GM18511 (cell line): ENCODE results near the gene STK10.

Experiments
- ATAC-seq: cut with Tn5 transposase; IDR thresholded peaks from one replicate; pipeline ENCODE4 v1.9.1; 2021; ENCODE audit warnings: mild to moderate bottlenecking, moderate library complexity; ENCODE audit not compliant: unreplicated experiment

The STK10 gene

DNA sequence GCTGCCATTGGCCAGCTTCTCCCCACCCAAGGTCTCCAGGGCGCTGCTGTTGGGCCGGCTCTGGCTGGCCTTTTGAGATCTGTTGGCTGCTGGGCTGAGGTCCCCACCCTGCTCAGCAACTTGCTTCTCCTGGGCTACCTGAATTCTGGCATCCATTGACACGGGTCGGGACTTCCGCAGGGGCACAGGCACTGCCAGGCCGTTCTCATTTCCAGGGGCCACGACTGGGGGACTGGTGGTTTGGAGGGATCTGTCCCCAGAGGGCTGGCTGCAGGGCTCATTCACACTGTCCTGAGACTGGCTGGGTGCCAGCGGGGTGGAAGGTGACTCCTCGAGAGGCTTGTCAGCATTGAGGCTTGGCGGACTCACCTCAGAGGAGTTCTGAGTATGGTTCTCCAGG is 94.5 kb downstream of the STK10 start:
- no peak for ATAC-seq

DNA sequence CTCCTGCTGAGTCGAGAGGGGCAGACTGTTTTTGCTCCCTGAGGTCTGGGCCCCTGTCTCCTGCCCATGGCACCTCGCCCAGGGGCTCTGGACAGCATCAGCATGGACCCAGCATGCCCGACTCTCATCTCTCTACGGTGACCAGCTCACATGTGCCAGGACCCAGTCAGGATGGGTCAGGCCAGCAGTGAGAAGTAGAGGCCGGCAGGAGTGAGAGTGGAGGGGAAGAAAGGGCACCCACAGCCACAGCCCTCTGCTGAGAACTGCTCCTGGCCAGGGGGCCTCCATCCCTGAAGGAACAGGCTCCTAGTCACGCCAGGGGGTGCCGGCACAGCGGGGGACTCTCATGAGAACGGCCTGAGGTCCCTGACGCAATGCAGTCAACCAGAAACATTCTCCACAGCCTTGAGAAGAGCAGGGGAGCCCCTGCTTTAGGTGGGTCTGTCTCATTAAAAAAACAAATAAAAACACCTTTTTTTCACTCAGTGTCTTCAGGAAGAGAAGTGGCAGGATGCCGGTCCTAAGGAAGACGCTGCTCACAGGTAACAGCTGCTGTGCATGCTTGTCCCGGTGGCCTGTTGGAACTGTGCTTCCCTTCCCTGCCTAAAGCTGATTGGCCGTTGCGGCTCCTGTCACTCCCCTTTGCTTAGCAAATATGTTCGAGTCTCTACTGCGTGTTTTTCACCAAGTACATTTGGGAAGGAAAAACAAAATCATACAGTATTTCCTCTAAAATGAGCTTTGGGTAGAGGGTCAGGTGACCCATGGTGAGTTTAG is 95.9 kb downstream of the STK10 start:
- ATAC-seq: no peak

DNA sequence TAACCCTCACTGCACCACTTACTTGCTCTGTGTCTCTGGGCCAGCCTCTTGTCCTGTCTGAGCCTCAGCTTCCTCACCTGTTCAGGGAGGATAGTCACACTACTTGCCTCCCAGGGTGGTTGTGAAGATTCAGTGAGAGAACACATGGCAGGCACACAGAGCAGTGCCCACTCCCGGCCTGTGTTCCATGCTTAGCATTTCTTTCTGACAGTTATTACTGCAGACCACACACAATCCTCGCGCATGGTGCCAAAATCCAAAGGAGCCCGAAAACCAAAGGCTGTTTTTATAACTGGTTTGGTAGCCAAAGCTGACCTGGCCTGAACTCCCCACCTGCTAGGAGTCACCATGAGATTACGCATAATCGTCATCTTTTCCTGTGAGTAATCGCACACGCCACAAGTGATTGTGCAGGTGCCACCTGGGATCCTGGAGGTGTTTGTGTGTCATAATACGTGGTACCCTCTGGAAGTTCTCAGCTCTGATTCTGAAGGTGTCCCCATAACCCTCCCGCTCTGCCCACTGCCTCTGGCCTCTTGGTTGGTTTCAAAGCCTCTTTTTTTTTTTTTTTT is 97.0 kb downstream of the STK10 start:
- ATAC-seq: no peak

DNA sequence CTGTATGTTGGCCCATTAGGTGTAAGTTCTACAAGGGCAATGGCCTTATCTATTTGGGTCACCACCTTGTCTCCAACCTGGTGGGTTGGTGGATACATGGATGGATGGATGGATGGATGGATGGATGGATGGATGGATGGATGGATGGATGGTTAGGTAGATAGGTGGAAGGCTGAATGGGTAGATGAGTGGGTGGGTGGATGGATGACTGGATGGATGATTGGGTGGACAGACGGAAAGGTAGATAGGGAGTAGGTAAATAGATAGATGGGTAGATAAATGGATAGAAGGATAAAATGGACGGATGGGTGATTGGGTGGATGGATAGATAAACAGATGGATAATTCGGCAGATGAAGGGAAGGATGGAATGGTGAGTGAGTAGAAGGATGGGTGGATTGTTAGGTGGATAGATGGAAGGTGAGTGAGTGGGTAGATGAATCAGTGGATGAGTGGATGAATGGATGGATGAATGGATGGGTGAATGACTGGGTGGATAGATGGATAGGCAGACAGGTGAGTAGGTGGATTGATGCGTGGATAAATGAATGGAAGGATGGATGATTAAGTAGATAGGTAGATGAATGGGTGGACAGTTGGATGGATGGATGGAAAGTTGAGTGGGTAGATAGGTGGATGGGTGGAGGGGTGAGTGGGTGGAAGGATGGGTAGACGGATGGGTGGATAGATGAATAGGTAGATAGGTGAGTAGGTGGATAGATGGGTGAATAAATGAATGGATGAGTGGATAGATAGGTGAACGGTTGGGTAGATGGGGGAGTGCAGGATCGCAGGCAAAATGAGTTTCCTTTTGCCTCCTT is 98.5 kb downstream of the STK10 start:
- ATAC-seq: no peak

DNA sequence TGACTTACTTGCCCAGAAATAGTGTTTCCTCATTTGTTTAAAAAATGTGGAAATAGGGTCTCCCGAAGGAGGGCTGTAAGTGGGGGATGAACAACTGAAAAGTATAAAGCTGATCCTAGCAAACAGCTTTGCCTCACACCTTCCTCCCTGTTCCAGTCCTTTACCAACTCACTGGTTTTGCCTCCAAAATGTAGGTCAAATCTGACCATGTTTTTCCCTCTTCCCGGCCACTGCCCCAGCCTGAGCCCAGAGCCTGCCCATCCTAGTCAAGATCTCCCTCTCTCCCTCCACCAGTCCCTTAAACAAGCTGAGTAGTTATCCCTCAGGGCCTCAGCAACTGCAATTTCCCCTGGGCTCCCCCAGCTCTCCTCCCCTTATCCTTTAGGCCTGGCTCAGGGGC is 99.2 kb downstream of the STK10 start:
- no peak for ATAC-seq

DNA sequence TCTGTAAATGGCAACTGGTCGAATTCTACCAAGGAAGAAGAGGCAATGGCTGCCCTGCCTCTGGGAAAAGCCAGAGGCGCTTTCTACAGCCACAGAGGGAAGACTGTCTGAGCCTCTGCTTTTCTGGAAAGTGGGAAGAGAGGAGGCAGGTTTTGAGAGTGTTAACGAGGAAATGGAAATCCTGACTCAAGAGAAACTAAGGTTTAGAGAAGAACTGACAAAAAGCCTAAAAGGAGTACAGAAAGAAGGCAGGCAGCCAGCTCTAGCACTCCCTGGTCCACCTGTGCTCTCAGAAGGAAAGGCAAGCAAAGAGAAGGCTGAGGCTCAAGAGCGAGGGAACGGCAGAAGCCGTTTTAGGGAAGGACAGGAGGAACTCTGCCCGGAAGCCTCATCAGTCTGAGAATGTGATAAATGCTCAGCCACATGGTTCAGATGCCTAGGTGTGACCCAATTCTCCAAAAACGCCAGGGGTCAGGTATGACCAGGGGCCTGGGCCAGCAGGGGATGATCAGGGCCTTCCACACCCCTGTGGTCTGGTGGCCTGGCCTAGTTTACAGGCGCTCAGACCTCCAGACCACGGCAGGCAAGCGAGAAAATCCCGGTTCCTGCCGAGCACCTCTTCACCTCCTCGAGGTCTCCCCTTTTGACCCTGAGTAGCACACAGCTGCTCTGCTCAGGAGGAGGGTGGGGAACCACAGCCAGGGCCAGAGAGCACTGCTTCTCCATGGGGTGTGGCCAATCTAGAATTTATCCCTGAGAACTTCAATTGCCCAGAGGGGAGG is 101.6 kb downstream of the STK10 start:
- no peak for ATAC-seq

DNA sequence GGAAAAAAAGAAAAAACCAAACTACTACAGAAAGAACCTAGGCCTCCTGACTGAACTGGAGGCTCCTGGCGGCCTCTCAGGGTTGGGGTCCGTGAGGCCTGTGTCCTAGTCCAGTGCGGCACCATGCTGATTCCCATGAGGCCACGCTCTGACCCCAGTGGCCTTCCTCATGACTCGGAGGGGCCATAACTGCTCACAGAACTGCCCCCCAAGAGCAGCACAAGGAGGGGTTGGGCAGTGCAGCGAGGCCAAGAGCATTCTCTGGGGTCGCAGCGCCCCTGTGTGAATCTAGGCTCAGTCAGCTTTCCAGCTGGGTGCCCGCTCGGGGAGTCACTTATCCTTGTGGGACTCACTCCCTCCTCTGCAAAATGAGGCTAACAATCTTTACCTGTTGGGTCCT is 102.3 kb downstream of the STK10 start:
- no peak for ATAC-seq

DNA sequence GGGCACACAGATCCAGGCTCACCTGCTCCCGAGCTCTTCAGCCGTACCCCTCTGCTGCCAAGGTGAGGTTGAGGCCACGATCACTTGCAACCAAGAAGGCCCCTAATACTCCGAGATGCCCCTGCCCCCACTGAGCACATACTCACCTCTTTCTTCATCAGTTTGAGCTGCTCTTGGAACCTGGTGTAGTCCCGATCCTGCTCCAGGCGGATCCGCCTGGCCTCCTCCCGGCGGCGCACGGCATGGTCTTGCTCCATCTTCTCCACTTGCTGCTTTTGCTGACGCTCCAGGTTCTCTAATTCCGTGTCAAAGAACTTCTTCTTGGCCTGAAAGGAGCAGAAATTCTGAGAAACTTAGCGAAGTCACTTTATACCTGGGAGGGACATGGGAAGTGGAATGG is 105.8 kb downstream of the STK10 start:
- no peak for ATAC-seq

DNA sequence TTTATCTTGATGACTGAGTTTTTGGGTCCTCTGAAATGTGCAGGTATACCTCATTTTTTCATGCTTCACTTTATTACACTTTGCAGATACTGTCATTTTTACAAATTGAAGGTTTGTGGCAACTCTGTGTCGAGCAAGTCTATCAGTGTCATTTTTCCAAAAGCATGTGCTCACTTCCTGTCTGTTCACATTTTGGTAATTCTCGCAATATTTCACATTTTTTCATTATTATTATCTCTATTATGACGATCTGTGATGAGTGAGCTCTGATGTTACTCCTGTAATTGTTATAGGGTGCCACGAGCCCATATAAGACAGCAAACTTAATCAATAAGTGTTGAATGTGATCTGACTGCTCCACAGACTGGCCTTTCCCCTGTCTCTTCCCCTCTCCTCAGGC is 108.1 kb downstream of the STK10 start:
- ATAC-seq: no peak

DNA sequence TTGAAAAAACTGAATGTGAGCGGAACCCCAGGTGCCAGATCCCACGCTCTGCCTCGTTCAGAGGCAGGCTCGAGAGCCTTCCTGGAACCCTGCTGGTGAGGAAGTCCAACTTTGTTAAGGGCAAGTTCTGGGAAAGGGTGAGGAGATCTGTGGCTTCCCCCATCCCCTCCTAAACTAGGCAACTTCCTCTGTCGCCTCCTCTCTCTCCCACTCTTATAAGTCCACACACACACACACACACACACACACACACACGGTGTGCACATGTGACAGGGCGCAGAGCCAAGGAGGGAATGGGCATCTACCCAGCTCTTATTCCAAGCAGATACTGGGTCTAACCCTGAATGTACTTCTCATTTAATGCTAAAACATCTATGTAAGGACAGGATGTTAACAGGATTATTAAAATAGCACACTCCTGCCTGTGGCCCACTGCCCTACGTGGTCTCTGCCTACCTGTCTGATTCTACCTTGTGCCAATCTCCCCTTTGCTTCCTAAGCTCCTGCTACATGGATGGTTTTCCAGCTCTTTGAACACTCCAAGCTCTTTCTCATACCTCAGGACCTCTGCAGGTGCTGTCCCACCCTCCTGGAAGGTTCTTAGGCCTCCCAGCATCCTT is 109.2 kb downstream of the STK10 start:
- ATAC-seq: no peak

DNA sequence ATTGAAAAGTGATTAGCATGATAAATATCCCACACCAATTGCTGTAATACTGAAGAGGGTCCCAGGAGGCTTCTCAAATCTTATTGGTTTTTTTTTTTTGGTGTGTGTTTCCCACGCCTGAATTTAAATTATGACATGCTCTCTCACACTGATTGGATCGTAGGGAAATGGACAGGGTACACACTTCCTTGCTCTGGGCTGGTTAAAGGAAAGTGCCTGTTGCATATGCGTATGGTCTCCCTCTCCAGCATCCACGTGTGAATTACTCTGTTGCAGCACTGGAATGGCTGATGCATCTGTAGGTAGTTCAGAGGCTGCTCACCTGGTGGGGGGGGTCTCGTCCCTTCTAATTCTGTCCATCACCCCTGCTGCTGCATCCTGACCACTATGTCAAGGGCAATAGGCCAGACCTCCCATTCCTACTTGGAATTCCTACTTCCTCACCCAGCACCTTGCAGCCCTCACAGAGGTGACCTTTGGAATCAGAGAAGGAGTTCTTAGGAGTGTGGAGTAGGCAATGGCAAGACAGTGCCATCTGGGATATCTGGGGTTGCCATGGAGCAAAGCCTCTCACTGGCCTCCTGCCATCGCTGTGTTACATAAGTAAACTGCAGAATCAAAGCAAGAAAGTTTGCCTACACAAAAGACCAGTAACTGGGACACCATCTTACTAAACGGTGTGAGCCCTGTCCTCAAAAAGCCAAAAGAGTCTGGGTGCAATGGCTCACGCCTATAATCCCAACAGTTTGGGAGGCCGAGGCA is 110.2 kb downstream of the STK10 start:
- ATAC-seq: no peak

DNA sequence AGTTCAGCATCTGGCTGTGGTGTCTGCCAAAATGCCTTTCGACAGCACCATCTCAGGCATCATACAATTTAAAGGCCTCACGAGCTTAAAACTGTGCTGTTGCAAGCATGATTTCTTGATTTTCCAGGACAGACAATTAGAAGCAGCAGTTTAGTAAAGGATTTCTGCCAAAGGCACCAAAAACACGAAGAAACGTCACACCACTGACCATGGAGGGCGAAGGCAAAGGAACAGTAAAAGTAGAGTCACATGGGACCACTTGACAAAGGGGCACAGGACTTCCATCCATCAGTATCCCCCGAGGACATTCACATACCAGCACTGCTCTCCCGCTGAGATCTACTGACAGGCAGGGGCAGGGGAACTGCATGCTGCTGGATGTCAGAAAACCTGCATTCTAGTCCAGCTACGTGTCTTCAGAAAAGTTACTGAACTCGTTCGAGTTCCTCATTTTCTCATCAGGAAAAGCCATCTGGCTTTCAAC is 111.2 kb downstream of the STK10 start:
- no peak for ATAC-seq

DNA sequence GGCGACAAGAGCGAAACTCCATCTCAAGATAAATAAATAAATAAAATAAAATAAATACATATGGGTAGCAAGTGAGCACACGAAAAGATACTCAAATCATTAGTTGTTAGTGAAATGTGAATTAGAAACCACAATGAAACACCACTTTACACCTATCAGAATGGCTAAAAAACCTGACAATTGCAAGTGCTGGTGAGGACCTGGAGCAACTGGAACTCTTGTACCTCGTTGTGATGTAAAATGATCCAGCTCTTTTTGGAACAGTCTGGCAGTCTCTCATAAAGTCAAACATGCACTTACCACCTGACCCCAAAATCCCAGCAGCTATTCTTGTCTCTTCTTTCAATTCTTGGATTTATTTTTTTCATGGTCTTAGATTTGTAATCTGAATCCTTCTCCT is 112.4 kb downstream of the STK10 start:
- ATAC-seq: no peak

DNA sequence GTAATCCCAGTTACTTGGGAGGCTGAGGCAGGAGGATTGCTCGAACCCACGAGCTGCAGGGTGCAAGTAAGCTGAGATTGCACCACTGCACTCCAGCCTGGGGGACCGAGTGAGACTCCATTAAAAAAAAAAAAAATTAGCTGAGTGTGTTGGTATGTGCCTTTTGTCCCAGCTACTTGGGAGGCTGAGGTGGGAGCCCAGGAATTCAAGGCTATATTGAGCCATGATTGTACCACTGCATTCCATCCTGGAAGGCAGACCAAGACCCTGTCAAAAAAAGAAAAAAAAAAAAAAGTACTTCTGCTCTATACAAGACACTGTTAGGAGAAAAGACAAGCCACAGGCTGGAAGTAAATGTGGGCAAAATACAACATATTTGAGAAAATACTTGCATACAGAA is 113.1 kb downstream of the STK10 start:
- no peak for ATAC-seq

DNA sequence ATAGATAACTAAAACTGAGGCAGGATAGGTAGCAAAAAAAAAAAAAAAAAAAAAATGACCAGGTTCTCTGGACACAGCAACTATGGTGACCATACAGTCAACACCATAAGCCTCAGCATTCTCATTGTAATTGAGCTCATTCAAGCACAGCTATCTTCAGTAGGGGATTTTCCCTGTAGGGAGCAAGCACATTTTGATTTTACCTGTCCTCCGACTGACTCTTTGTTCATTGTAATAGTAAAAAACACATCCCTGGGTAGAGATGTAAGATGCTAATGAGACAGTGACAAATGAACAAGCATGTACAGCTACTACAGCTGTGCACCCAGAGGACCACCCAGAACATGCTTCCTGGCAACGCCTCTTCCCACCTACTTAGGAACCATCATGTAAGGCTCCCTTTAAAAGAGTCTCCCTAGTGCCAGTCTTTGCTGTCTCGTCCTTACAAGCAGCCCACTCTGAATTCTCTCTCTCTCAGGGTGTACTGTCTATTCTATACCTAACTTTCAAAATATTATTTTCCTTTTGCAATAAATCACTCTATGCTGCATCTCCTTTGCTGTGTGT is 116.6 kb downstream of the STK10 start:
- ATAC-seq: no peak

DNA sequence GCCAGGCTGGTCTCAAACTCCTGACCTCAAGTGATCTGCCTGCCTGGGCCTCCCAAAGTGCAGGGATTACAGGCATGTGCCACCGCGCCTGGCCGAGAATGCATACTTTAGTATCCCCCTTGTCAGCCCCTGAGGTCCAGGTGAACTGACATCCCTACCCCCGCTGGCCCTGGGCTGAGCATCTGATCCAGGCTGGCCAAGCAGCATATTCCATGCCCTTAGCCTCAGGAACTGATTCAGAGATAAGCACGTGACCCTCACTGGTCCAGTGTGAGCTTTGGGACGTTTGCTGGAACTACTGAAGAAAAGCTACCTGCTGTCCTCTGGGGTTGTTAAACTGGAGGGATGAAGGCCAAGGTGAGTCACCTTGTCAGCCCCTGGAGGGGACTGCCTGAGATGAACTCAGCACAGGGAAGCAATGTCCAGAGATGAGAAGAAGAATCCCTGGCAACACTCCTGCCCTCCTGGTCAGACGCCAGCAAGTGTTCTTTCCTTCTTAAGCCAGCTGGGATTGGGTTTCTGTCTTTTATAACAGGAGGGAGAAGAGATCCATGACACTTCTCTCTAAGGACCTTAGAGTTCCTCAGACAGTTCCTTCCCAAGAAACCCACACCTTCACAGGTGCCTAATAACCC is 122.5 kb downstream of the STK10 start:
- no peak for ATAC-seq

DNA sequence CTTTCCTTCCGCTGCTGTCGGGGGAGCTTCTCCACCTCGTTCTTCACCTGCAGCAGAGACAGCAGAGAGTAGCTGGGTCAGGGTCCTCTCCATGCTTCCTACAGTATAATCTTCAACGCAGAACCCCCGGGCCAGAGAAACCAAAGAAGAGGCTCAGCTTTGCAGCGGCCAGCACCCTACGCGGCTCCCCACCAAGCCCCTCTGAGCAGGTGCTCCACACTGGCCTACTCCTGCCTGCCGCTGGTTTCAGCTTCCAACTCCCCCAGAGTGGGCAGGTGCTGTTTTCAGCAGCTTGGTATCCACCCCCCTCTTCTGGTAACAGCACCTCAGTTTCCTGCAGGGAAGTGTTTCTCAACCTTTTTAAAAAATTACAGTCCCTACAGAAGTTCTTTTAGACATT is 123.3 kb downstream of the STK10 start:
- ATAC-seq: no peak

DNA sequence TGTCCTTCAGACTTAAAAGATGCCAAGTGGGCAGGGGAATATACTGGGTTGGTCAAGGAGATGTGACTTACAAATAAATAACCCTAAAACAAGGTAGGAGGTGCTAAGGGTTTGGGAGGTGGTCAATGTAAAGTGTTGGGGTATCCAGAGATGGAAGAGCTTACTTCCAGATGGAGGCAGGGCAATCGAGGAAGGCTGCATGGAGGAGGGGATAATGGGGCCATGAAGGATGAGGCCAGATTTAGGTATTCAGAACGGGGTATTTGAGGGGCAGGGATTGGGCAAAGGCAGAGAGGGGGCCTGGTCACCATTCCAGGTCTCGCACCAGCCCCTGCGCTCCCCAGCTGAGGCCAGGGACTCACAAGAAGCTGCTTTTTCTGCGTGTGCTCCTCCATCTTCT is 123.7 kb downstream of the STK10 start:
- ATAC-seq: no peak
